ENCODE results near the gene TAS2R60.
"Not testable (repeated sequence)": the region's sequence is repeated elsewhere in the genome, so short reads cannot be mapped to it uniquely, and the experiment has no call there.

TAS2R60 gene

DNA sequence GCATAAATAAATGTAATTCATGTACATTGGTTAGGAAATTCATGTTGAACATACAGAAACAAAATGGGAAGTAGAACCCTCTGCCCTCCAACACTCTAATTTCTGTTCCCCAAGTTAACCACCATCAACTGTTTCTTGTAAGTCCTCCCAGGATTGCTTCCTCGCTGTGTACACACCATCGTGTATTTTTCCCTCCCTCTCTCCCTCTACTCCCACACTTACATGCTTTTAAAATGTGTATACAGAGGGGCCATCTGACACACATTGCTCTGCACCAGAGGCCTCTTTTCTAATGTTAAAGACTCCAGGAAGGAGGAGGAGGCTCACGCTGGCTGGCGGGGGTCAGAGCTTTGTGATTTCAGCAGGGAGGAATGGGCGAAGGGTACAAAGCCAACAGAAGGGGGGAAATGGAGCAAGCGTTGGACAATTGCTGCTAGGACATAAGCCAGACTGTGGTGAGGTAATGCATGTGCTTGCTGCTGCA is 32.7 kb upstream of the TAS2R60 start:
- no peak for DNase-seq (ENCODE audit: low read depth, low spot score)

DNA sequence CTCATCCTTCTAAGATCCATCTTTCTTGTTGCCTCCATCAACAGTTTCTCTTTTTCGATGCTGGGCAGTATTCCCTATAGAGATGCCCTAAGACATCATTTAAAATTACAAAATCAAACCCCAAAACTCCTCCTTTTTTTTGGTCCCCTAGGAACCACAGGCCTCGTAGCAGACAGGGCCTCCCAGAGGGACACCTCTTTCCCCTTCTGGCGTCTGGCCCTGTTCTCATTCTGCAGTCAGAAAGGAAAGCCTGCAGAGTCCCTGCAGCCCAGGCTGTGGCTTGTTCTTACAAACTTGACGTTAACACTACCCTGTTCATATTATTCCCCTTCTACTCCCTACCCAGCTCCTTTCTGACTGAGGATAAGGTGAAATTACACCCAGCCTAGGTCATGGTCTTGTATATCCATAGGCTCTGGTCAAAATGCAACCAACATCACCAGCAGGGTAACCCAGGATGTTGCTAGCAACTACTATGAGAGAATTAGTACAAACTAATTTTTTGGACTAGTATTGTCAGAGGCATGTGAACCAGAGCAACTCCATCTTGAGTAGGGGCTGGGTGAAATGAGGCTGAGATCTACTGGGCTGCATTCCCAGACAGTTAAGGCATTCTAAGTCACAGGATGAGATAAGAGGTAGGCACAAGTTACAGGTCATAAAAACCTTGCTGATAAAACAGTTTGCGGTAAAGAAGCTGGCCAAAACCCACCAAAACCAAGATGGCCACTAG is 31.1 kb upstream of the TAS2R60 start:
- DNase-seq (ENCODE audit: low read depth, low spot score), result no peak

DNA sequence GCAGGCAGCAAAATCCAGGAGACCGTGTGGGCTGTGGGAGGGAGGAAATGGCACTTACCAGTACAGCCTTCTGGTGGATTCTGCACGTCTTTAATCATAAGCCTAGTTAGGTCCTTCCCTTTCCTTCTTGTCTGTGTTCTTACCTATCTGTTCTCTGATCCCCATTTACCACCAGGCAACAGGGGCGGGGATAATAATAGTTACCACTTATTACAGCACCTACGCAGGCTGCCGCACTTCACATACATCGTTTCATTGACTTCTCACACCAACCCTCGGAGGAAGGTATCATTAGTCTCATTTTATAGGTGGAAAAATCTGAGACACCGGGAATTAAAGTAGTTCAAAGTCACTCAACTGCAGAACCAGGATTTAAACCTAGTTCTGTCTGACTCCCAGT is 30.1 kb upstream of the TAS2R60 start:
- no peak for DNase-seq (ENCODE audit: low read depth, low spot score)

DNA sequence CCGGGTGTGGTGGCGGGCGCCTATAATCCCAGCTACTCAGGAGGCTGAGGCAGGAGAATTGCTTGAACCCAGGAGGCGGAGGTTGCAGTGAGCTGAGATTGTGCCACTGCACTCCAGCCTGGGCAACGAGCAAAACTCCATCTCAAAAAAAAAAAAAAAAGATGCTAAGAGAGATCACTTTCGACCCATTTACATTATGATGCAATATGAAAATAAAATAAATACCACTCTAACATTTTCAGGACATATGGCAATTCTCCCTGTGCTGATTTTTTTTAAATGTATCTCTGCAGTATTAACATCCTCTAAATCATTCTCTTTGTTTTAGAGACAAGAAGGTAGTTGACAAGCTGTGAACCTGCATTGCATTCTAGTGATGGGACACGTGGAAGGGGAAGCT is 28.0 kb upstream of the TAS2R60 start:
- not testable (repeated sequence) for DNase-seq (ENCODE audit: low read depth, low spot score)

DNA sequence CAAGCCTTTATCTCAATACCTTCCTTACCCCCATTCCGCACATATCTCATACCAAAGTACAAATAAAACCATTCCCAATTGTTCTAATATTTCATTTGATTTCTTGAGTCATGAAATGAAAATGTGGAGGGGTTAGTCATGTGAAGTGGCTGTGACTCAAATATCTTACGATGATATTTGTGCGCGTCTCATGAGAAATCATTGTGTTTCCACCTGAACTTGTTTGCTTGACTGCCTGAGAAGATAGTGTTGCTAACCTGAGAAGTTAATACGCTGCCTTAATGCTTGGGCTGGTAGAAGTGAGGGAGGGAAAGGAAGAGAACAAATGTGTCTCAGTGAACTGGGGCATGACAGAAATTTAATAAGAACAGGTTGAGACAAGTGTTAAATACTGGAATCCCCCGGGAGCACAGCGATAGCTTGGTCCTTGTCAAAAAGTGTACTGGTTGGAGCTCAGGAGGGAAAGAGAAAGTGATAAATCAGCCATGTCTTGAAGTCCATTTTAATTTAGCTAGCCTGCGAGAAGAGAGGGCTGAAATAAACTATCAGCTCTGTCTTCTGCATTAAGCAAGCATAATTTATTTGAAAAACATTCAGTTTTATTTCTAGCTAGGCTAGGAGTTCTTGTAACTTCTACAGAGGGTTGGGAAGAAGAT is 27.4 kb upstream of the TAS2R60 start:
- DNase-seq (ENCODE audit: low read depth, low spot score), result no peak

DNA sequence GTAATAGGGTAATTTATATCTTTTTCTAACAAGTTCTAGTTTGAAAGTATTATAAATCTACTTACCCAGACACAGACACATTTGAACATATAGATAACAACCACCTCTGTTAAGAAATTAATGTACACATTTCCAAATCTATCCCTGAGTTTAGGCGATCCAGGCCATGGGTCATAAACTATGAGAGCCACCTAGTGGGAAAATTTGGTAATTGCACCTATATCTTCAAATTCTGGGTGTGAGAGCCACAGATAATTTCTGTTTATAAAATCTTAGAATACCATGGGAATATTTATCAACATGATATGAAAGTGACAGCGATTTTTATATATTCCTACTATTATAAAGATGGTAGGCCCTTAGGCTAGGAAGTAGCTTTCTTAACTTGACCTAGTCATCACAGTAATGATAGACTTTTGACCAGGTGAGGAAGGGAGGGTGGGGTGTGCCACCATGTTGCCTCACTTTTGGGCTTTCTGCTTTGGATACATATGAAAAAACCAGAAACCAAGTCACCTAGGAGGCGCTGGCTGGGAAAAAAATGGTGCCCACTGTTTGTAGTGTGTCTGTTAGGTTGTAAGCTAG is 26.6 kb upstream of the TAS2R60 start:
- no peak for DNase-seq (ENCODE audit: low read depth, low spot score)

DNA sequence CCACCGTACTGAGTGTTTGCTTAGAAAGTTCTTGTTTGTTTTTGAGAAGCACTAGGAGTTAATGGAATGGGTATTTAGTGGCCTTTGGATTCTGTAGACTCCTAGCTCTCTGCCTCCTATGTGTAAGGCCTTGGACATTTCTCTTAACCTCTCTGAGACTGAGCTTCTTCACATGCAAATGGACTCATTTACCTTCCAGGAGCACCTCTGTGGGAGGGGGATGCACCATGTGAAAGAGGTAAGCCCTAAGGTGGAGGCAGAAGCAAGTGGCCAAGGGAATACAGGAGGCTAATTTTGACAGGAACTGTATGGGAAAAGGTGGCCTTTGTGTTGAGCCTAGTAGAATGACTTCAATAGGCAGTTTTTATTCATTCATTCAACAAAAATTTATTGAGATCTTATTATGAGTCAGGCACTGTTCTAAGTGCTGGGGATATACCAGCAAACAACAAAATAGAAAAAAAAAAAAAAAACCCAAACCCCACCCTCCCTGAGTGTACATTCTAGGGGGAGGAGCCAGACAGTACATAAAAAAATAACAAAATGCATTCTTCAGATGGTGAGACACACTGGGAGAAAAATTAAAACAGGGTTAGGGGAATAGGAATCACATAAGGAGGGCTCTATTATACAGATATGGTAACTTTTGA is 25.4 kb upstream of the TAS2R60 start:
- no peak for DNase-seq (ENCODE audit: low read depth, low spot score)

DNA sequence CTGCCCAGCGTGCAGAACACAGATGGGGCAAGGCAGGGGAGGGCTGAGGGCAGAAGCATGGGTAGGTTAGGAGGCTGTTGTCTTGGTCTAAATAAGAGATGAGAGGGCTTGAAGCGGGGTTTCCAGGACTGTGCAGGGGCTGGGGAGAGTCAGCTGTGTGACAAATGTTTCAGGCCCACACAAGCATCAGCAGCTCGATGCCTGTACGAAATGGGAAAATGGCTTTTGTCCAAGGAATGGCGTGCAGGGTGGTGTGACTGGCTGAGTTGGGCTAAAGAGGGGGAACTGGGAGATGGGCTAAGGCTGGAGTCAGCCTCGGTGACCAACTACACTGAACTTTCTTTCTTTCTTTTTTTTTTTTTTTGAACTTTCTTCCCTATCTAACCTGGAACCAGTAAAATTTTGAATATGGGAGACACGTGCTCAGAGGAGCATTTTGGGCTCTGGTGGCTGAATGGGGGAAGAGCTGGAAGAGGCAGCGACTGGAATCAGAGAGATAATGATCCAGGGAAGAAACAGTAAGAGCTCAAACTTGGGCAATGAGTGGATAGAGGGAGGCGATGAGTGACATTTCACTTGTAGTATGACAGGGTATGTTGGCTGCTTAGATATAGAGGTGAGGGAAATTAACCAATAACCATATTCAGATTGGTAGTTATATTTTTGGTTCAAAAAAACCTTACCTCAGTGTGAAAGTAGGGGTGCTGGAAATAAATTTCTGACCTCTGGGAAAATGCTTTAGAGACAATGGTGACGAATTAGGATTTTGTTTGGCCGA is 24.4 kb upstream of the TAS2R60 start:
- DNase-seq (ENCODE audit: low read depth, low spot score), result no peak

DNA sequence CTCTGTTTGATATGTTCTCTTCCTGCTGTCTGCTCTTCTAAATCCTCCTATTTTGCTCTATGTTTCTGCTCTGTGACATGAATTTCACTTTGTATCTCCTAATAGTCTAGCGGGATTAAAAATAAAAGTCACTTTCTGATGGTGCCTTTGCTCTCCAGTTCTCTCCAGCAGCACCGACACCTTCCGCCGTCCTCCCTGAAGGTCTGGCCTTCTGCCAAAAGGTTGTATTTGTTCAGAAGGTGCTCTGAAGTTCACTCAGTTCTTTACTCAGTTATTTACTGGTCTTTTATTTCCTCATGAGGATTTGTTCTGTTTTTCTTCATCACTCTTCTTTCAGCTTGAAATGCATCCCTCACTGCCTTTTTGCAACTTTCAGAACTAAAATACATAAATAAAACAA is 23.4 kb upstream of the TAS2R60 start:
- DNase-seq (ENCODE audit: low read depth, low spot score), result no peak

DNA sequence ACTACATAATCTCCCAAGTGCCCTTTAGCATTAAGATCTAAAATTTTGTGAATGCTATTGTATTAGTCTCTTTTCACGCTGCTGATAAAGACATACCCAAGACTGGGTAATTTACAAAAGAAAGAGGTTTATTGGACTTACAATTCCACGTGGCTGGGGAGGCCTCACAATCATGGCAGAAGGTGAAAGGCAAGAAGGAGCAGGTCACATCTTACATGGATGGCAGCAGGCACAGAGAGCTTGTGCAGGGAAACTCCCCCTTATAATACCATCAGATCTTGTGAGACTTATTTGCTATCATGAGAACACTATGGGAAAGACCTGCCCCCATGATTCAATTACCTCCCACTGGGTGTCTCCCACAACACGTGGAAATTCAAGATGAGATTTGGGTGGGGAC is 22.6 kb upstream of the TAS2R60 start:
- not testable (repeated sequence) for DNase-seq (ENCODE audit: low read depth, low spot score)

DNA sequence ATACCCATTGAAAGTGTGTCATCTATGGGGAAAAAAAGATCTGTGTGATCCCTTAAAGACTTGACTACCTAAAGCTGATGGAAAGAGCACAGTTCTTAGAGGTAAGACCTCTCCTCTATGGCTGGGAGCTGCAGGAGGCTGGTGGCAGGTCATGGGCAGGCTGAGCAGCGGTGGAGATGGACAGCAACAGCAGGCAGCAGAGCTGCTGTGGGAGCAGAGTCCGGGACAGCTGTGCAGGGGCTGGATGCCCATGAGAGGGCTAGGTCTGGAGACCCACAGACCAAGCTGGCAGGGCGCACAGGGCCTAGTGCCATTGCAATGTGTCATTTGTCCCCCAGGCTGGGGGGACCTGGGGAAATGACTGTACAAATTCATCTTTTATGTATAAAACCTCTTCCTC is 21.2 kb upstream of the TAS2R60 start:
- no peak for DNase-seq (ENCODE audit: low read depth, low spot score)

DNA sequence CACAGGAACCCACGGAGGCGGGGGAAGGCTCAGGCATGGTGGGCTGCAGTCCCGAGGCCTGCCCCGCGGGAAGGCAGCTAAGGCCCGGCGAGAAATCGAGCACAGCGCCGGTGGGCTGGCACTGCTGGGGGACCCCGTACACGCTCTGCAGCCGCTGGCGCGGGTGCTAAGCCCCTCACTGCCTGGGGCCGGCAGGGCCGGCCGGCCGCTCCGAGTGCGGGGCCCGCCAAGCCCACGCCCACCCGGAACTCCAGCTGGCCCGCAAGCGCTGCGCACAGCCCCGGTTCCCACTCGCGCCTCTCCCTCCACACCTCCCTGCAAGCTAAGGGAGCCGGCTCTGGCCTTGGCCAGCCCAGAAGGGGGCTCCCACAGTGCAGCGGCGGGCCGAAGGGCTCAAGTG is 18.8 kb upstream of the TAS2R60 start:
- DNase-seq (ENCODE audit: low read depth, low spot score), result not testable (repeated sequence)

DNA sequence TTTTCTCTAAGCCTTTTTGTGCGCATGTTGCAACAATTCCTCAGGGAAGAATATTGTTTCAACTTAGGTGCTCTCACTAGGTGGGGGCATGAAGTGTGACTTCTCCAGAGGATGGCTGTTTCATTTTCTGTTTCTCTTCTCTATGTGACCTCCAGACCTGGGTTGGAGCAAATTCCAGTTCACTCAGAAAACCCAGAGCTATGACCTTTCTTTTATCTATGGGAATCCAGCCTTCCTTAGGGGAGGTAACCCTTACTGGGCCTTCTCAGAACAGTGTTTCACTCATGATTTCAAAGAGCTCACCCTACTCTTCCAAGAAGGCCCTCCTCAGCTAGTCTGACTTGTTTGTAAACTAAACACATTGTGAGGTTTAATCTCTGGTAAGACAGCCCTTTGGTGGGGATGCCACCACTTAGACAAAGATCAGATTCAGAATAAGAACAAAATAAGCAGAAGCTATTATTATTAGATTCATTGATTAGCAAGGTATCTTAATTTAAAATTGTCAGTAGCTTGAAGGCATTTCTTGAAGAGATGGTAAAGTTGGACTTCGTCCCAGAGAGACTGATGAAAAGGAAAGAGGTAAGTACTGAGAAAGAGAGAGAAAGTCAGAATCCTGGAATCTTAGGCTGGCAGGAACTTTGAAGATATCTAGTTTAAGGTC is 16.6 kb upstream of the TAS2R60 start:
- DNase-seq (ENCODE audit: low read depth, low spot score), result no peak

DNA sequence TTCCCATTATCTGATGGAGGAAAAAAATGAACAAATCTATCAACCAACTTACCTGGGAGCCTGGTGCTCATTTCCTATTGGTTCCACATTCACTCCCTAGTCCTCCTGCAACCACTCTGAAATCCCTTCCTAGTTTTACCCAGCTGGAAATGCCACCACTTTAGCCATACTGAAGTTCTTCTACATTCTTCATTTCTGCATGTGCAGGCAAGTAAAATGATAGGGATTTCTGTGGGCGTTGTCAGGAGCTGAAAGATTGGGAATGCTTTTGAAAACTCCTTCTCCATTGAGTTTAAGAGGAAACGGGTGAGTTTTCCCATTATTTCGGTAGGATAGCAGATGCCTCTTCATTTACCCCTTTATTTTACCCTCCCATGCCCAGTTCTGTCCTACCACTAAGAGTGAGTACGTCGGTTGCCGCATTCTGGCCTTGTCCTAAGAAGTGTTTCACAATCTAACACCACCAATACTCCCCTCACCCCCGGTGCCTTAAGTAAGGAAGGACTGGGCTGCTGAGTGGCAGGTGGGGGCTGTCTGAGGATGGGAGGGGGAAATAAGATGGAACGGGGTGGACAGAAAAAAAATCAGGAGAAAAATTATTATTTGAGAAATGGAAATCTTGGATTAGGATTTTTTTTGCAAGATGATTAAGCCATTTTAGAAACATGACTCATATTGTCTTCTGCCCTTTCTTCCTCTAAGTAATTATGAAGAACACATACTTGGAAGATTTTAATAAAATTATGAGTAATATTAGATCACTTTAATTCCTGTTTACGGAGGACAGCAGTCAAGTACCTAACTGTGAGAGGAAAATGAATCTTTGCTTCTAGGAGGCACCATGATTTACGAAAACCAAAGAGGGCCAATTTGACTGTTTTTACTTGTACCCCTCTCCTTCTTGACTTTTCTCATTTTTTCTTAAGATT is 13.2 kb upstream of the TAS2R60 start:
- DNase-seq (ENCODE audit: low read depth, low spot score), result no peak

DNA sequence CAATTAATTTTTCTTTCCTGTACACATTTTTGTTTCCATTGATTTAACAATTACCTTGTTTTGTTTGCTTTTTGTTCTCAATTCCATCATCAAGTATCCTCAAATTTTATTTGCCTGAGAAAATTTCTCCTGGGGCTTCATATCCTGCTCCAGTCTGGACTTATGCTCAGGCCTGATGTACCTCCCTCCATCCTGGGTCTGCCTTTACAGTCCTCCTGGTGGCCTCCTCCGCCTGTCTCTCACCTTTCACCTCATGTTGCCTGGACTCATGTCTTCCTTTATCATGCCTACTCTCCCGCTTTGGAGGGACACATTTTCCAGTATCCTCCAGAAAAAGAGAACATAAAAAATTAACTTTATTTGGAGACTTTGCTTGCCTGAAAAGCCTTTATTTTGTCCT is 12.1 kb upstream of the TAS2R60 start:
- no peak for DNase-seq (ENCODE audit: low read depth, low spot score)

DNA sequence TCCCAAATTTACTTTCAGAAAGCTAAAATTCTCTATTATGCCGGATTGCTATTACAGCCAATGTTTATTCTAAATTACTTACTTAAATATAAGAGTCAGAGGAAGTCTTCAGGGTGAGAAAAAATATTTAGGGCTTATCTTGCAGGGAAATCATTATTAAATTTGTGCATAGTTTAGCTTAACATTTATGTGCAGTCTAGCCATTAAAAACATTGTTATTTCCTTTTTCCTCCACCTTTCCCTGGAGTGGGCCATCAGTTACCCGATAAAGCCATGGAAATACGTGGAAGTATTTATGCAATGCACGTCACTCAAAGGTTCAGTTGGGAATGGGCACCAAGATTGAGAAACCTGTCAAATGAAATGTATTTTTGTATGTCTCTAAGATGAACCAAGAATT is 9.5 kb upstream of the TAS2R60 start:
- no peak for DNase-seq (ENCODE audit: low read depth, low spot score)

DNA sequence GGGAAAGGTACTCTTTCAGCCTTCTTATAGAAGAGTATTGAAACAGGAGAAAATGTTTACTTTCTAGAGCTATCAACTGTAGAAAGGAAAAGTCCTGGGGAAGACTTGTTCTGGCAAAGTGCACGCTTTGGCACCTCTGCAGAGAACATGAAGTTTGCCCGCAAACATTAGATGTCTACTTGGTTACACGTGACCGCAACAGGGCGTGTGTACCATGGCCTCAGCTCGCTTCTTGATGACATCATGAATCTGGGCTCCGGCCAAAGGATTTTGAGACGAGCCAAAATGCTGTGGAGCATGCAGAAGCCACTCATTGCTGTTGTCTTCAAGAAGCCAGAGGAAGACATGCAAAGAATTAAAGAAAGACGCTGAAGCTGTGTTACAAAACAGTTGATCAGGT is 8.6 kb upstream of the TAS2R60 start:
- no peak for DNase-seq (ENCODE audit: low read depth, low spot score)

DNA sequence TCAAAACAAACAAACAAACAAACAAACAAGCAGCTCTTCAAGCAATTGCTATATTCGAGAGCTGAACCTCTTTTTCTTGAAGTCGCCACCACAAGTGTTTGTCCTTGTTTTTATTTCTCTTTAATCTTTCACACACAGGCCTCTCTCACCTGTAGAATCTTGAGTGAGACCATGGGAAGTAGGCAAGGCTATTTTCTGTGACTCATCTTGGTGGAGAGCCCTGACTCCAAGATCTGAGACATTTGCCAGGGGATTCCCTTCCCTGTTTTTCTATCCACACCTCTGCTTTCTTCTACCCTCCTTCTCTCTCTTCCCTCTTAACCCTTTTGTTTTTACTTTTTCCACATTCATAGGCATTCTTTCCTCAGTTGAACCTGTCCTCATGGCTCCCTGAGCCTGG is 8.0 kb upstream of the TAS2R60 start:
- no peak for DNase-seq (ENCODE audit: low read depth, low spot score)

DNA sequence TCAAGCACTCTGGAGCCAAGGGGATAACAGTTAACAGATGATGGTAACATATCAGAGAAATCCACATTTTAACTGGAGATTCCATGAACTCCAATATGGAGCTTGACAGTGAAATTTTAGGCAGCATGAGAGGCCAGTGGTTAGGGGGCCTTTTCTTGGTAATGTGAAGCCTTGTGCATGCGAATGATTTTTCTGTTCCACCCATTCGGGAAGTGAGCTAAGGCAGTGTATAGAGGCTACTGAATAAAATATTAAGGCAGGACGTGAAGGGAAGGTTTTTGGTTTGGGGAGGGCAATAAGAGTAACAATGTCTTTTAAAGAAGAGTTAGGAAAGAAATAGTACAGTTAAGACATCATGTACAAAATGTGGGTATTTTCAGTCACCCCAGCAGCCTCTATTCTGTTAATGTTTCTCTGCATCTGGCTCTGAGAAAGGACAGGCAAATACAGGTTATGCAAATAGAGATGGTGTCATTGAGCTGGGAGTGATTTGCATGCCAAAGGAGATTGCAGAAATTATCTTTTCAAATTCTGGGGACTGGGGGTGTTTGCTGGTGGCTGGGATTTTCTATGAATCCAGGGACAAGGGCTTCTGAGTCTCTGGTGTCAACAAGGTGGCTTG is 6.8 kb upstream of the TAS2R60 start:
- no peak for DNase-seq (ENCODE audit: low read depth, low spot score)

DNA sequence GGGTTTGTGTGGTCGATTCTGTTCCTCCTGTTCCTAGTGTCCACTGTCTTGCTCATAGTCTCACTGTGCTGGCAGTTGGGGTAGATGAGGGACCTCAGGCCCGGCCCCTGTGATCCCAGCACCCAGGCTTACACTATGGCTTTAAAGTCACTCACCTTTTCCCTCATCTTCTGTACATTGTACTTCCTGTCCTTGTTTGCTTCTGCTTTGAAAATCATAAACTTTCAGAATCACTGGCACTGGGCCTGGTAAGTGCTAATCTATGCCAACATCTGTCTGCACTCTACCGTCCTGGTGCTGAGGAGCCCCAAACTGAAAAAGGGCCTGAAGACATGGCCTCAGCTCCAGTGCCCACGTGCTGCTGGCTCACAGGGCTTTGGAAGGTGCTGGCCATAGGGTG is 5.7 kb upstream of the TAS2R60 start:
- DNase-seq (ENCODE audit: low read depth, low spot score), result no peak
